Mucosa of descending colon (tissue), 3 donors: Measurements from ENCODE around the gene SYNE4. TPM values are rescaled to one million over a fixed set of nuclear protein-coding genes. Genes with fewer than 3 reads are reported as not detected.

Experiments used
- ATAC-seq: fragments of 200-7000 bp; cut with Tn5 transposase; one replicate; pipeline ENCODE4 v1.9.1; 2020; ENCODE audit warnings: mild to moderate bottlenecking, moderate library complexity
- DNase-seq, 3 donors: peaks; one replicate each; pipeline ENCODE4 v3.0.0-alpha.2; 2020
- H3K36me3 ChIP-seq: fragments of 200-600 bp; one replicate; pipeline ENCODE4 v1.8.0; 2021; ENCODE audit warnings: low read depth, mild to moderate bottlenecking
- H3K4me1 ChIP-seq: fragments of 200-600 bp; one replicate; pipeline ENCODE4 v1.8.0; 2021; ENCODE audit warnings: low read depth, mild to moderate bottlenecking
- H3K4me3 ChIP-seq: fragments of 200-600 bp; one replicate; pipeline ENCODE4 v1.8.0; 2021; ENCODE audit warnings: mild to moderate bottlenecking
- H3K9me3 ChIP-seq: fragments of 200-600 bp; one replicate; pipeline ENCODE4 v1.8.0; 2021; ENCODE audit warnings: mild to moderate bottlenecking
- intact Hi-C, 2 donors: fragments of 100-400 bp; cut with DNase I in 1 of 2; cut with micrococcal nuclease in 1 of 2; formaldehyde crosslinking; loops; one replicate each; pipeline versions ENCODE4 v1.11.0 to v1.11.1; 2022; cut with DNase I, micrococcal nuclease
- long read RNA-seq, 2 donors: library from polyadenylated mRNA; unstranded; transcript quantifications; one replicate each; pipeline ENCODE4 v2.0.0, GENCODE V29; 2019 to 2021
- total RNA-seq, 3 donors: library from RNA; stranded (reverse); fragmentation: NEBNext Ultra II Directional in 2 of 3; extraction: Animal tissue kit (Norgen Biotek cat#: 25700) in 2 of 3; gene quantifications; one replicate each; pipeline versions ENCODE4 v1.2.1 to v1.2.4, GENCODE V29; 2021 to 2023
- TF ChIP-seq, protein P1 (sequence below): fragments of 200-600 bp; IDR thresholded peaks from one replicate; pipeline ENCODE4 v1.8.0; 2022; ENCODE audit warnings: antibody characterized with exemption, mild to moderate bottlenecking
- donor health status: DM: no; HTN: no; CAD: no; lungs with moderate emphysema.
- donor health status: DM: no; HTN: no; CAD: no.
- donor health status: DM: no; HTN: yes; CAD: no.

Gene SYNE4, protein sequence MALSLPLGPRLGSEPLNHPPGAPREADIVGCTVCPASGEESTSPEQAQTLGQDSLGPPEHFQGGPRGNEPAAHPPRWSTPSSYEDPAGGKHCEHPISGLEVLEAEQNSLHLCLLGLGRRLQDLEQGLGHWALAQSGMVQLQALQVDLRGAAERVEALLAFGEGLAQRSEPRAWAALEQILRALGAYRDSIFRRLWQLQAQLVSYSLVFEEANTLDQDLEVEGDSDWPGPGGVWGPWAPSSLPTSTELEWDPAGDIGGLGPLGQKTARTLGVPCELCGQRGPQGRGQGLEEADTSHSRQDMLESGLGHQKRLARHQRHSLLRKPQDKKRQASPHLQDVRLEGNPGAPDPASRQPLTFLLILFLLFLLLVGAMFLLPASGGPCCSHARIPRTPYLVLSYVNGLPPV
- 1 to 10 TPM; 3.5 to 7.9 (median 6.9) TPM for total RNA-seq
- long read RNA-seq, donor 1, partial matches to known transcripts = 2 of 12 reads
- long read RNA-seq, donor 1, other reads (novel, unspliced or antisense) = 9 of 12 reads
- long read RNA-seq, donor 2, partial matches to known transcripts = 2 of 7 reads
- long read RNA-seq, donor 2, other reads (novel, unspliced or antisense) = 5 of 7 reads

DNA sequence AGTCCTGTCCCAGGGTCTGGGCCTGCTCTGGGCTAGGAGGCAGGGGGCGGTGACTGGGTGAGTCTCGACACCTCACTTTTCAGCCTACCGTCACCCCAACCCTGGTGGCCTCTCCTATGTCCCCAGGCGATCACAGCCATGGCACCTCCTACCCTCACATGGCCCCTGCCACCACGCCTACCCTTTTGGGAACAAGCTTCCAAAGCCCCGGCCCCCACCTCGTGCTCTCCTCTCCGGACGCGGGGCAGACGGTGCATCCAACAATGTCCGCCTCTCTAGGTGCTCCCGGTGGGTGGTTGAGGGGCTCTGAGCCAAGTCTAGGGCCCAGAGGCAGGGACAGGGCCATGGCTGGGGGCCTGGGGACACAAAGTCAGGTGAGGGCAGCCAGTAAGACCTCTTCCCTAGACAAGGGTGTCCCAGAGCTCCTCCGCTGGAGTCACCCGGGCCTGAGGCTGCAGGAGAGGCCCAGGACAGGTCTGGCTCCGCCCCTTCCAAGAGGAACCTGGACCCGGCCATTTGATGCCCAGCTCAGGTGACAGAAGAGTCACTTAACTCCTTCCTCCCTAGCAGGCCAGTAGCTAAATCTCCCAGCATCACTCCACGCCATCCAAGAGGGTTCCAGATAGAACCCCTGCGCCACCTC, at the start of gene SYNE4:
SYNE4 (minus strand) TSS at position 478 of the 643 bp plus-strand sequence; CDS start at position 346, 132 bp downstream.
- peak; percentile 73 to 83 (median 81) for DNase-seq
- ATAC-seq = peak; percentile 93

DNA sequence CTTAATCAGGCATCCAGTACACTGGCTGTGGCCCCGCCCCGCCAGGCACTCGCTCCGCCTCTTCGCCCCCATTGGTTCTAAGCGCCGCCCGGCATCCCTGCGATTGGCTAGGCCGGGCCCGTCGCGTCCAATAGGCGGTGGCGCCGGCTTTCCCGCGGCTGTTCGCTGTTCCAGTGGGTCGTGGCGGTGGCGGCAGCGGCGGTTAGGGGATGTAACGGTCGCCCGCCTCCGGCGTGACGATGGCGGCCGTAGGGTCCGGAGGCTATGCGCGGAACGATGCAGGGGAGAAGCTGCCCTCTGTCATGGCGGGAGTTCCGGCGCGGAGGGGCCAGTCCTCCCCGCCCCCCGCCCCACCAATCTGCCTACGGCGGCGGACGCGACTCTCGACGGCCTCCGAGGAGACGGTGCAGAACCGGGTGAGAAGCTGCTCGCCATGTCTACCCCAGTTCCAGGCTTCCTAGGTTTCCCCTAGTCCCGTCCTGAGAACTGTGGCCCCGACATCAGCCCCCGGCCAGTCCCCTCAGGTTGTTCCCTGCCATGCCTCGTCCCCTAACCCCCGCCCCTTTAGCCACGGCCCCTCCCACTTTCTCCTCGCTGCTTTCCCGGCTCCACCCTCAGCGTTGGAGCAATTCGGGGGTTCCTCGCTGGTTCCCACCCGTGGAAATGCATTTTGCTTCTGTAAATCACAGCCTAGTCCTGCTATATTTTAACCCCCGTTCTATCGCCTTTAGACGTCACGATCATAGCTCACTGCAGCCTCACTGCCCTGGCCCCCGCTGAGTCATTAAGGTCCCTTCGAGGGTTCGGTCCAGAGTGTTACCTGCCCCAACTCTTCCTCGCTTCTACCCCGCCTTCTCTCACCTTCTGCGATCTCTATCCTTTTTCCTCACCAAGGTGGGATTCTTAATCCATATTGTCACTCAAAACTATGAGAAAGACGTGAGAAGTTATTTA, 46.4 kb upstream of the SYNE4 start, which contains the start of gene WDR62:
WDR62 (plus strand) TSS at position 165 of the 954 bp plus-strand sequence; CDS start at position 240, 75 bp downstream.
- TF ChIP-seq, protein P1, sequence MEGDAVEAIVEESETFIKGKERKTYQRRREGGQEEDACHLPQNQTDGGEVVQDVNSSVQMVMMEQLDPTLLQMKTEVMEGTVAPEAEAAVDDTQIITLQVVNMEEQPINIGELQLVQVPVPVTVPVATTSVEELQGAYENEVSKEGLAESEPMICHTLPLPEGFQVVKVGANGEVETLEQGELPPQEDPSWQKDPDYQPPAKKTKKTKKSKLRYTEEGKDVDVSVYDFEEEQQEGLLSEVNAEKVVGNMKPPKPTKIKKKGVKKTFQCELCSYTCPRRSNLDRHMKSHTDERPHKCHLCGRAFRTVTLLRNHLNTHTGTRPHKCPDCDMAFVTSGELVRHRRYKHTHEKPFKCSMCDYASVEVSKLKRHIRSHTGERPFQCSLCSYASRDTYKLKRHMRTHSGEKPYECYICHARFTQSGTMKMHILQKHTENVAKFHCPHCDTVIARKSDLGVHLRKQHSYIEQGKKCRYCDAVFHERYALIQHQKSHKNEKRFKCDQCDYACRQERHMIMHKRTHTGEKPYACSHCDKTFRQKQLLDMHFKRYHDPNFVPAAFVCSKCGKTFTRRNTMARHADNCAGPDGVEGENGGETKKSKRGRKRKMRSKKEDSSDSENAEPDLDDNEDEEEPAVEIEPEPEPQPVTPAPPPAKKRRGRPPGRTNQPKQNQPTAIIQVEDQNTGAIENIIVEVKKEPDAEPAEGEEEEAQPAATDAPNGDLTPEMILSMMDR = no peak
- Histone ChIP-seq H3K9me3 (no peaks in the 10 kb centered on the region), H3K4me3 (peak within 1 kb of the TSS; percentile 17), H3K4me1 (peaks cover 8% of the 10 kb centered on the region), H3K36me3 (no peaks in the 10 kb centered on the region)
- DNase-seq (peak; percentile 95 to 96 (median 96)), ATAC-seq (peak; percentile 87)
- intact Hi-C loops = no loop called here

More for the DNA sequence above, at the start of gene SYNE4:
- peak within 1 kb of the TSS; percentile 11 for H3K4me3 ChIP-seq
- H3K9me3 ChIP-seq = no peaks in the 10 kb centered on the region
- H3K4me1 ChIP-seq = peaks cover 15% of the 10 kb centered on the region
- no peaks in the 10 kb centered on the region for H3K36me3 ChIP-seq
- TF ChIP-seq, protein P1 = no peak
- intact Hi-C loops = no loop called here

DNA sequence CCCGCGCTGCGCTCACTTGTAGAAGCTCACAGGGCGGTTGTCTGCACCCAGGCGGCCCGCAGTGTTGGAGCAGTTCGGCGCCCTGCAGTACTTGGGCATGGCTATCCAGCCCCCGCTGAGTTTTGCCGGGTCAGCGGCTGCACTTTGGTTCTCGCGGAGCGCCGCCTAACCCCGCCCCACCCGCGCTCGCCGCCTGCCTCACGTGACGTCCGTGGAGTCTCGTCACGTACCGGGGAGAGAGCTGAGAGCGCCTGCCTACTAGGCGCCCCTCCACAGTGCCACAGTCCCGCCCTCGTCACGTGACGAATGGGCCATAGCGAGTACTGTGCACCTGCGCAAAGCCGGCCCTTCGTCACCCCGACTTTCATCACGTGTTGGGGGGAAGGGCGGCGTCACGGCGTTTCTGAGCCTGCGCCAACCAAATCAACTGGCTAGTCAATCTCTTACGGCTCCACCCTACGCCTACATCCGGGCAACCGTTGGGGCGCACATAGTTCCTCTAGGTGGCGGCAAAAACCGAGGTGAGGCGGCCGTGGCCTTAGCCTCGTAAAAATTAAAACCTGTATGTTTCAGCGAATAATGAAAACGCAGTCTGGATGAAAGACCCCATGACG, 45.6 kb upstream of the SYNE4 start, which contains the start of gene THAP8:
THAP8 (minus strand) TSS at position 167 of the 614 bp plus-strand sequence; CDS start at position 99, 68 bp downstream.
- ATAC-seq = peak; percentile 92
- TF ChIP-seq, protein P1 = peak; percentile 60
- peak; percentile 100 for DNase-seq

DNA sequence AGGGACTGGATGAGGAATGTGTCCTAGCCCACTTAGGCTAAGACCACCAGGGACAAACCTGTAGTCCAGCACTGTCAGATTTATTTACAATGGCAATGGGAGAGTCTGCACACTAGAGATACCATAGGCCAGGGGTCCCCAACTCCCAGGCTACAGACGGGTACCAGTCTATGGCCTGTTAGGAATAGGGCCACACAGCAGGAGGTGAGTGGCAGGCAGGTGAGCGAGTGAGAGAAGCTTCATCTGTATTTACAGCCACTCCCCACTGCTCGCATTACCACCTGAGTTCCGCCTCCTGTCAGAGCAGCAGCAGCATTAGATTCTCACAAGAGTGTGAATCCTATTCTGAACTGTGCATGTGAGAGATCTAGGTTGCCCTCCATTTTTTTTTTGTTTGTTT, 43.0 kb upstream of the SYNE4 start:
- H3K4me3 ChIP-seq = no peak overlapping the region
- H3K9me3 ChIP-seq = no peaks in the 10 kb centered on the region
- intact Hi-C loops = no loop called here
- no peaks in the 10 kb centered on the region for H3K36me3 ChIP-seq
- DNase-seq (no peak), ATAC-seq (no peak)
- H3K4me1 ChIP-seq = peaks cover 8% of the 10 kb centered on the region
- TF ChIP-seq, protein P1 = no peak

More for the DNA sequence above, 45.6 kb upstream of the SYNE4 start, which contains the start of gene THAP8:
- peak within 1 kb of the TSS; percentile 17 for H3K4me3 ChIP-seq
- no peaks in the 10 kb centered on the region for H3K9me3 ChIP-seq
- H3K4me1 ChIP-seq = peaks cover 8% of the 10 kb centered on the region
- intact Hi-C loops = no loop called here
- no peaks in the 10 kb centered on the region for H3K36me3 ChIP-seq
